Tibial nerve (tissue), 4 donors: ENCODE measurements around the gene PLSCR3. TPM values are rescaled to one million over a fixed set of nuclear protein-coding genes. Genes with fewer than 3 reads are reported as not detected.

Experiments
- DNase-seq, 2 donors: peaks; one replicate each; pipeline ENCODE4 v3.0.0-alpha.2; 2019; ENCODE audit warnings: low spot score in 2 of 2
- H3K27ac ChIP-seq, 4 donors: fragments of 200-600 bp; sonication (generic) in 3 of 4; one replicate each; pipeline ENCODE4 v1.5.1; 2017 to 2019; ENCODE audit warnings: mild to moderate bottlenecking in 1 of 4
- H3K27me3 ChIP-seq, 2 donors: fragments of 200-600 bp; sonication (generic) in 1 of 2; one replicate each; pipeline versions ENCODE4 v1.5.1 to v1.6.0; 2017 to 2019
- H3K36me3 ChIP-seq, 3 donors: fragments of 200-600 bp; sonication (generic); one replicate each; pipeline ENCODE4 v1.5.1; 2018 to 2019
- H3K4me1 ChIP-seq, 4 donors: fragments of 200-600 bp; sonication (generic) in 3 of 4; one replicate each; pipeline ENCODE4 v1.5.1; 2017 to 2019
- H3K4me3 ChIP-seq, 4 donors: fragments of 200-600 bp; sonication (generic) in 3 of 4; one replicate each; pipeline ENCODE4 v1.5.1; 2017 to 2019; ENCODE audit warnings: mild to moderate bottlenecking in 1 of 4, moderate library complexity in 1 of 4
- H3K9me3 ChIP-seq, 4 donors: fragments of 200-600 bp; sonication (generic) in 3 of 4; one replicate each; pipeline ENCODE4 v1.5.1; 2017 to 2019
- CTCF ChIP-seq, 5 experiments: fragments of 200-600 bp in 3 of 5; fragments of 450-650 bp in 2 of 5; sonication (generic) in 3 of 5; IDR thresholded peaks; one replicate each; pipeline ENCODE4 v1.5.1; 2016 to 2019; ENCODE audit warnings: antibody characterized with exemption in 5 of 5, mild to moderate bottlenecking in 3 of 5, moderate library complexity in 2 of 5
- EP300 ChIP-seq, 2 donors: sonication (generic); formaldehyde crosslinking; IDR thresholded peaks; one replicate each; pipeline ENCODE4 v1.6.1; 2017; ENCODE audit warnings: antibody characterized with exemption in 2 of 2, mild to moderate bottlenecking in 1 of 2
- POLR2A ChIP-seq, 2 donors: fragments of 450-650 bp; IDR thresholded peaks; one replicate each; pipeline ENCODE4 v1.6.1; 2017; ENCODE audit warnings: antibody characterized with exemption in 2 of 2, mild to moderate bottlenecking in 2 of 2, moderate library complexity in 2 of 2
- WGBS, 2 donors: methylation state at CpG; one replicate each; pipeline ENCODE4 v1.1.5; 2018; 5-methylcytosine and 5-hydroxymethylcytosine counted together
- total RNA-seq, 4 donors: library from RNA; depleted of rRNA; stranded (reverse); fragments of >200 nt; gene quantifications; one replicate each; pipeline ENCODE4 v1.1.0, GENCODE V29; 2016

The PLSCR3 gene
- total RNA-seq, 4 donors from 2014 or later, result 28.7 to 55.5 (median 42.9) TPM

DNA sequence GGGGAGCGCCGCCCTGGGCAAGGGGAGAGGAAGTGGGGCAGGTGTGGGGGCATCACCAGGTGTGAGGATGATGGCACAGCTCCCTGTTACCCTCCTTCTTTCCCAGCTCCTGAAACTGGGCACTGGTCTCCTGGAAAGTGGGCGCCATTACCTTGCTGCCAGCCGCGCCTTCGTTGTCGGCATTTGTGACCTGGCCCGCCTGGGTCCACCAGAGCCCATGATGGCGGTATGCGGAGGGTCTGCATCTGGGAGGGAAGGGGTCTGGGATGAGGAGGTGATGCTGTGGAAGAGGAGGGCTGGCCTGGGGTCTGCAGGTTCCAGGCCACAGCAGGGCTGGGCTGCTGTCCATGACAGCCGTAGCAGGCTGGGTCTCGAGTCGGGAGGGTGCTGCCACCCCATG, 52.5 kb downstream of the PLSCR3 start:
- Histone ChIP-seq H3K9me3 (no peaks in the 10 kb centered on the region), H3K27me3 (peaks cover 0 to 13% of the 10 kb centered on the region in 2 donors), H3K4me3 (no peak overlapping the region), H3K27ac (no peak overlapping the region), H3K36me3 (no peaks in the 10 kb centered on the region), H3K4me1 (peaks cover 0 to 10% (median 0%) of the 10 kb centered on the region in 4 donors)
- 88 to 92% methylated on average over 13 of the region's 13 CpGs for WGBS, 2 donors
- DNase-seq, result no peak
- TF ChIP-seq POLR2A (IDR thresholded peaks at IDR 0.05) (no peak), EP300 (IDR thresholded peaks at IDR 0.05) (no peak), CTCF (IDR thresholded peaks at IDR 0.05) (no peak)

DNA sequence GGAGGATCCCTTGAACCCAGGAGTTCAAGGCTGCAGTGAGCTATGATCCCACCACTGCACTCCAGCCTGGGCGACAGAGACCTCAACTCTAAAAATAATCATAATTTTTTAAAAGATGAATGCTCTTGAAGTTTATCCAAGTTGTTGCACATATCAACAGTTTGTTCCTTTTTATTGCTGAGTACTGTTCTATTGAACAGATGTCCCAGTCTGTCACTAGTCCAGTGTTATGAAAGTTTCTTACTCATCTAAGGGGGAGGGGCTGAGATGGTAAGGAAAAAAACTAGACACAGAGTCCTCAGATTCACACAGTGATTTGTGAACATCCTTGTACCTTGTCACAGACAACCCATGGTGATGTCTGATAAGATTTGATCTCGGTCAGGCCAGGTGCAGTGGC, 54.1 kb downstream of the PLSCR3 start:
- Histone ChIP-seq H3K9me3 (no peaks in the 10 kb centered on the region), H3K4me3 (no peak overlapping the region), H3K27me3 (peaks cover 0 to 30% of the 10 kb centered on the region in 2 donors), H3K27ac (no peak overlapping the region), H3K4me1 (peaks cover 0 to under 1% (median 0%) of the 10 kb centered on the region in 4 donors), H3K36me3 (no peaks in the 10 kb centered on the region)
- DNase-seq, result no peak
- TF ChIP-seq POLR2A (IDR thresholded peaks at IDR 0.05) (no peak), EP300 (IDR thresholded peaks at IDR 0.05) (no peak), CTCF (IDR thresholded peaks at IDR 0.05) (no peak)
- WGBS, 2 donors, result 79 to 84% methylated on average over 2 of the region's 2 CpGs

Other genes with a start within 250 kb of the PLSCR3 start
- 1 to 10 TPM in 1 of 4 donors, under 1 TPM in 2, not detected in 1; 0.21 to 1.5 (median 0.59) TPM for gene ASGR1, start 215.2 kb downstream of the PLSCR3 start, total RNA-seq
- 10 to 100 TPM in 3 of 4 donors, 1 to 10 TPM in 1; 7.3 to 22.8 (median 16.1) TPM for gene DLG4, start 174.7 kb downstream of the PLSCR3 start, total RNA-seq
- gene ACADVL, start 174.6 kb downstream of the PLSCR3 start, total RNA-seq, result 100 to 1,000 TPM; 565 to 850 (median 599) TPM
- 10 to 100 TPM; 41.4 to 51.2 (median 46.7) TPM for gene DVL2, start 160.0 kb downstream of the PLSCR3 start, total RNA-seq
- 10 to 100 TPM; 20.3 to 29.7 (median 23.3) TPM for gene PHF23, start 155.1 kb downstream of the PLSCR3 start, total RNA-seq
- 100 to 1,000 TPM; 402 to 515 (median 456) TPM for gene GABARAP, start 152.1 kb downstream of the PLSCR3 start, total RNA-seq
- 10 to 100 TPM; 38.5 to 82.2 (median 65.9) TPM for gene CTDNEP1, start 142.8 kb downstream of the PLSCR3 start, total RNA-seq
- 10 to 100 TPM; 21.9 to 28.7 (median 25.0) TPM for gene ELP5, start 142.3 kb downstream of the PLSCR3 start, total RNA-seq
- 1 to 10 TPM in 3 of 4 donors, not detected in 1; 2.0 to 5.9 (median 2.4) TPM for gene CLDN7, start 132.0 kb downstream of the PLSCR3 start, total RNA-seq
- gene SLC2A4, start 112.8 kb downstream of the PLSCR3 start, total RNA-seq, result 10 to 100 TPM in 1 of 4 donors, 1 to 10 TPM in 3; 5.2 to 20.1 (median 6.2) TPM
- gene YBX2, start 99.9 kb downstream of the PLSCR3 start, total RNA-seq, result 1 to 10 TPM in 1 of 4 donors, under 1 TPM in 3; under 0.01 to 2.1 (median 0.52) TPM
- gene EIF5A, start 86.9 kb downstream of the PLSCR3 start, total RNA-seq, result 100 to 1,000 TPM; 106 to 278 (median 132) TPM
- gene GPS2, start 79.2 kb downstream of the PLSCR3 start, total RNA-seq, result 100 to 1,000 TPM in 1 of 4 donors, 10 to 100 TPM in 3; 36.1 to 108 (median 57.3) TPM
- 10 to 100 TPM; 16.2 to 40.2 (median 27.5) TPM for gene NEURL4, start 65.2 kb downstream of the PLSCR3 start, total RNA-seq
- 10 to 100 TPM in 3 of 4 donors, 1 to 10 TPM in 1; 8.1 to 33.1 (median 11.2) TPM for gene ACAP1, start 58.0 kb downstream of the PLSCR3 start, total RNA-seq
- 10 to 100 TPM; 25.3 to 35.4 (median 28.7) TPM for gene KCTD11, start 42.4 kb downstream of the PLSCR3 start, total RNA-seq
- gene TMEM95, start 39.4 kb downstream of the PLSCR3 start, total RNA-seq, result not detected
- 1 to 10 TPM; 2.4 to 9.8 (median 6.0) TPM for gene TNK1, start 13.4 kb downstream of the PLSCR3 start, total RNA-seq
- 100 to 1,000 TPM in 2 of 4 donors, 10 to 100 TPM in 2; 88.3 to 121 (median 103) TPM for gene TMEM256, start 9.6 kb upstream of the PLSCR3 start, total RNA-seq
- gene NLGN2, start 13.3 kb upstream of the PLSCR3 start, total RNA-seq, result 10 to 100 TPM; 14.4 to 32.4 (median 23.9) TPM
- gene SPEM1, start 25.8 kb upstream of the PLSCR3 start, total RNA-seq, result not detected
- gene SPEM2, start 31.1 kb upstream of the PLSCR3 start, total RNA-seq, result not detected
- not detected for gene SPEM3, start 34.3 kb upstream of the PLSCR3 start, total RNA-seq
- 1 to 10 TPM; 1.7 to 6.6 (median 4.1) TPM for gene TMEM102, start 40.9 kb upstream of the PLSCR3 start, total RNA-seq
- 1 to 10 TPM; 1.5 to 3.3 (median 2.2) TPM for gene FGF11, start 45.0 kb upstream of the PLSCR3 start, total RNA-seq
- gene CHRNB1, start 50.5 kb upstream of the PLSCR3 start, total RNA-seq, result 10 to 100 TPM in 3 of 4 donors, 1 to 10 TPM in 1; 6.5 to 16.0 (median 13.5) TPM
- gene ZBTB4, start 85.1 kb upstream of the PLSCR3 start, total RNA-seq, result 10 to 100 TPM; 60.5 to 64.1 (median 63.0) TPM
- gene SLC35G6, start 86.9 kb upstream of the PLSCR3 start, total RNA-seq, result not detected
- gene POLR2A, start 89.8 kb upstream of the PLSCR3 start, total RNA-seq, result 100 to 1,000 TPM in 3 of 4 donors, 10 to 100 TPM in 1; 87.0 to 163 (median 125) TPM
- 100 to 1,000 TPM in 2 of 4 donors, 10 to 100 TPM in 2; 59.4 to 109 (median 98.8) TPM for gene TNFSF12, start 154.5 kb upstream of the PLSCR3 start, total RNA-seq
- 10 to 100 TPM; 44.7 to 93.3 (median 64.7) TPM for gene TNFSF13, start 164.2 kb upstream of the PLSCR3 start, total RNA-seq
- 10 to 100 TPM; 54.3 to 75.4 (median 59.0) TPM for gene SENP3, start 167.4 kb upstream of the PLSCR3 start, total RNA-seq
- 10 to 100 TPM; 19.3 to 65.7 (median 34.2) TPM for gene CD68, start 185.1 kb upstream of the PLSCR3 start, total RNA-seq
- 100 to 1,000 TPM in 1 of 4 donors, 10 to 100 TPM in 3; 58.3 to 102 (median 66.2) TPM for gene MPDU1, start 189.3 kb upstream of the PLSCR3 start, total RNA-seq
- 1 to 10 TPM; 3.1 to 6.9 (median 5.0) TPM for gene SOX15, start 195.6 kb upstream of the PLSCR3 start, total RNA-seq
- gene FXR2, start 220.4 kb upstream of the PLSCR3 start, total RNA-seq, result 10 to 100 TPM; 34.7 to 39.4 (median 36.7) TPM
- gene SAT2, start 233.3 kb upstream of the PLSCR3 start, total RNA-seq, result 100 to 1,000 TPM in 1 of 4 donors, 10 to 100 TPM in 3; 69.3 to 130 (median 82.0) TPM
- 1 to 10 TPM in 1 of 4 donors, under 1 TPM in 1, not detected in 2; 0.63 to 1.2 TPM for gene SHBG, start 235.6 kb upstream of the PLSCR3 start, total RNA-seq